Effector memory CD8-positive, alpha-beta T cell (primary cell): ENCODE results near the gene HEATR5A.
A peak's percentile ranks its signal among the peaks of the same experiment; 100 is the strongest.
"Not testable (repeated sequence)": the region's sequence is repeated elsewhere in the genome, so short reads cannot be mapped to it uniquely, and the experiment has no call there.

Experiments
- ATAC-seq: fragments of 150-1000 bp; cut with Tn5 transposase; replicated peaks from 2 replicates; pipeline ENCODE4 v1.10.0; 2021; ENCODE audit warnings: mild to moderate bottlenecking, moderate library complexity
- DNase-seq, 3 experiments: peaks; one replicate each; pipeline ENCODE4 v3.0.0; 2021
- H3K27ac Mint-ChIP-seq, 2 donors: one replicate each; pipeline ENCODE4 v1.8.0; 2022; ENCODE audit warnings: mild to moderate bottlenecking in 2 of 2, mixed read lengths in 2 of 2, moderate library complexity in 2 of 2
- H3K27me3 Mint-ChIP-seq, 2 donors: one replicate each; pipeline ENCODE4 v1.8.0; 2022; ENCODE audit warnings: mixed read lengths in 2 of 2
- H3K36me3 Mint-ChIP-seq: one replicate; pipeline ENCODE4 v1.8.0; 2022; ENCODE audit warnings: mild to moderate bottlenecking, moderate library complexity, mixed read lengths; ENCODE audit not compliant: insufficient read depth
- H3K4me1 Mint-ChIP-seq, 2 donors: one replicate each; pipeline ENCODE4 v1.8.0; 2022; ENCODE audit warnings: low read depth in 2 of 2, mixed read lengths in 2 of 2
- H3K4me3 Mint-ChIP-seq, 2 donors: one replicate each; pipeline ENCODE4 v1.8.0; 2022; ENCODE audit warnings: mild to moderate bottlenecking in 2 of 2, mixed read lengths in 2 of 2, moderate library complexity in 2 of 2
- H3K9me3 Mint-ChIP-seq, 2 donors: one replicate each; pipeline ENCODE4 v1.8.0; 2022; ENCODE audit warnings: mixed read lengths in 2 of 2

Gene HEATR5A

GRCh38 chr14:31391977-31392503, 28.3 kb downstream of the HEATR5A start:
- peaks cover 9% of the 10 kb centered on the region for H3K36me3 Mint-ChIP-seq
- H3K27ac Mint-ChIP-seq = no peak overlapping the region
- H3K4me3 Mint-ChIP-seq = no peak overlapping the region
- H3K4me1 Mint-ChIP-seq = no peaks in the 10 kb centered on the region
- H3K9me3 Mint-ChIP-seq = no peaks in the 10 kb centered on the region
- ATAC-seq (no peak), DNase-seq (no peak)
- H3K27me3 Mint-ChIP-seq = no peaks in the 10 kb centered on the region

DNA sequence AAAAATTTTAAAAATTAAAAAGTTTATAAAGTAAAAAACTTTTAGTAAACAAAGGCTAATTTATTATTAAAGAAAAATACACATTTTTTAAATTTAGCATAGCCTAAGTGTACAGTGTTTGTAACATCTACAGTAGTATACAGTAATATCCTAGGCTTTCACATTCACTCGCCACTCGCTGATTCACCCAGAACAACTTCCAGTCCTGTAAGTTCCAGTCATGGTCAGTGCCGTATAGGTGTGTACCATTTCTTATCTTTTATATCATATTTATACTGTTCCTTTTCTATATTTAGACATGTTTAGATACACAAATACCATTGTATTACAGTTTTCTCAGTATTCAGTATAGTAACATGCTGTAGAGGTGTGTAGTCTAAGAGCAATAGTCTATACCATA, 28.9 kb downstream of the HEATR5A start:
- Mint-ChIP-seq H3K4me1 (no peaks in the 10 kb centered on the region), H3K36me3 (peaks cover 9% of the 10 kb centered on the region), H3K4me3 (no peak overlapping the region), H3K9me3 (no peaks in the 10 kb centered on the region), H3K27ac (no peak overlapping the region), H3K27me3 (no peaks in the 10 kb centered on the region)
- ATAC-seq (no peak), DNase-seq (no peak)

DNA sequence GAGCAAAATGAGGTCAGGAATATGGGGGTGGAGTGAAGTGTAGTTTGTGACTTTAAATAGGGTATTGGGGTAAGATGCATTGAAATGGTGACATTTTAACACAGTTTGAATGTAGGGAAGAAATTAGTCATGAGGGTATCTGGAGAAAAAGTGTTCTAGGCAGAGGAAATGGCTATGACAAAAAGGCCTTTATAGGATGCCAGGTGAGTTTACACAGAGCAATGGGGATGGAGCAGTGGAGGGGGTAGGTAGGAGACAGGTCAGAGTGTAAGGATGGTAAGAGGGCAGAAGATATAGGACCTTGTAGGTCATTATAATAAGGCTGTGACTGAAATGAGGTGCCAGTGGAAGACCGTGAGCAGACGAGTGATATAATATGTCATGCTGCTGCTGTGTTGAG, 30.4 kb downstream of the HEATR5A start:
- ATAC-seq (no peak), DNase-seq (no peak)
- Mint-ChIP-seq H3K27ac (no peak overlapping the region), H3K27me3 (no peaks in the 10 kb centered on the region), H3K4me1 (no peaks in the 10 kb centered on the region), H3K36me3 (peaks cover 5% of the 10 kb centered on the region), H3K4me3 (no peak overlapping the region), H3K9me3 (no peaks in the 10 kb centered on the region)

DNA sequence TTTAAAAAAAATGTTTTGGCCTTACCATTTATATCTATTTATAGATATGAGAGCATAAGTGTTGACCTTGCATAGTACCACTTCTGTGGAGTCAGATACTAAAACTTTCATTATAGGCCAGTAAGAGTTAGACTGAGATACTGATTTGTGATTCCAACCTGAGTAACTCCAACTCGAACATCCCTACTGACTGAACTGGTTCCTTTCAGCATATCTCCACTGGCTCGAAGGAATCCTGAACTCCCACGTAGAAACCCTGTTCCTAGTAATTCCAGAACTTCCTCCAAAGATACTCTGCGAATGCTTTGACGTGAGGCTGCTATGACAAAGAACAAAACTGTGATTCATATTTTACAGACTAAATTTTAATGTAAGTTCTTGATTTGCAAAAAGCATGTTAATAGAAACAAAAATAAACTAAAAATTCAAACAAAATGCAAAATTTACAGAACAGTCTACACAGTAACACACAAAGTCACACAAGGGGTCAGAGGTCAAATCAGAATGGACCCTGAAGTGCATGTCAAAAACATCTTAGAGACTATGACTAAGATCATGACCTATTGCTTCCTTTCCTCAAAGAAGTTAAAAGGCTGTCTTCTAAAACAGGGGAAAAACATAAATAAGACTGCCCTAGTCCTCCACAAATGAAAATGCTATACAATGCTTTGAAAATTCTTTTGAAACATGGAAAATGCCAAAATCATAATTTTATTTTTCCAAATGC, 31.5 kb downstream of the HEATR5A start:
- ATAC-seq (no peak), DNase-seq (no peak)
- Mint-ChIP-seq H3K27ac (no peak overlapping the region), H3K9me3 (no peaks in the 10 kb centered on the region), H3K36me3 (no peaks in the 10 kb centered on the region), H3K4me1 (no peaks in the 10 kb centered on the region), H3K27me3 (no peaks in the 10 kb centered on the region), H3K4me3 (no peak overlapping the region)

- H3K36me3 Mint-ChIP-seq = no peaks in the 10 kb centered on the region
- no peaks in the 10 kb centered on the region for H3K4me1 Mint-ChIP-seq
- no peak overlapping the region for H3K4me3 Mint-ChIP-seq
- DNase-seq (no peak), ATAC-seq (no peak)
- H3K9me3 Mint-ChIP-seq = no peaks in the 10 kb centered on the region
- no peaks in the 10 kb centered on the region for H3K27me3 Mint-ChIP-seq
- H3K27ac Mint-ChIP-seq = no peak overlapping the region
Observed at GRCh38 chr14:31387091-31387490, 33.3 kb downstream of the HEATR5A start.

DNA sequence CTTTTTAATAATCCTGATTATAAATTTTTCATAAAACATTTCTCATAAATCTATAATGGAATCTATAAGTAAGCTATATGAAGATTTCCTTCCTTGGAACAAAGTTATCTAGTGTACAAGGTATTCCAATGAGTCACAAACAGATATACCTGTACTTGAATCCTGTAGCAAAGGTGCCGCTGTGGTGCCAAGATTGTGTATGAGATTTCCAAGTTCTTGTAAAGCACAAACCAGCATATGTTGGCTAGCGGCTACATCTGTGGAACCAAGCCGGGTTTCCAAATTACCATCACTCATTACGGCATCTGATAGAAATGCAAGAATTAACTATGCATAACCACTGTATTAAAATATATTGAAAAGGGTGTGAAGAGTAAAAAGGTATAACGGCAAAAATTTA, 34.1 kb downstream of the HEATR5A start:
- H3K27ac Mint-ChIP-seq = no peak overlapping the region
- no peak overlapping the region for H3K4me3 Mint-ChIP-seq
- H3K4me1 Mint-ChIP-seq = no peaks in the 10 kb centered on the region
- no peaks in the 10 kb centered on the region for H3K9me3 Mint-ChIP-seq
- no peak for DNase-seq
- ATAC-seq = no peak
- no peaks in the 10 kb centered on the region for H3K27me3 Mint-ChIP-seq
- H3K36me3 Mint-ChIP-seq = peaks cover 6% of the 10 kb centered on the region

GRCh38 chr14:31382221-31382620, 38.1 kb downstream of the HEATR5A start:
- Mint-ChIP-seq H3K9me3 (no peaks in the 10 kb centered on the region), H3K27ac (no peak overlapping the region), H3K27me3 (no peaks in the 10 kb centered on the region), H3K4me3 (no peak overlapping the region), H3K4me1 (peaks cover 6 to 10% of the 10 kb centered on the region in 2 donors), H3K36me3 (peaks cover 21% of the 10 kb centered on the region)
- ATAC-seq = no peak
- DNase-seq = no peak

DNA sequence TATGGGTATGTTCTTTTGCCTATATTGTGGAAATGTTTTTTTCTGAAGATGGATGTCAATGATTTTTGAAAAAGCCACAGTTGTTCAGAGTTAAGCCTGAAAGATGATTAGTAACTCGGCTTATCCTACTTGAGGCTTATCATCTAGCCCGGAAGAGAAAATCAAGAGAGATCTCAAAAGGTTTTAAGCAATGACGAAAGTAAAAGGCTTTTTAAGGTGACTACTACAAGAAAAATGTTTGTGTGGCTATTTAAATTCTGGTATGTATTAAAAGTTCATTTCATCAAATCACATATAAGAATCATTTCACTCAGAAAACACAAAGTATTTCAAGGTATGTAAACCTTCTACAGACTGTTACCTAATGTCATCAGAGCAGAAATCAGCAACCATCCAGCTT, 40.2 kb downstream of the HEATR5A start:
- no peak overlapping the region for H3K4me3 Mint-ChIP-seq
- peaks cover 25% of the 10 kb centered on the region for H3K36me3 Mint-ChIP-seq
- H3K9me3 Mint-ChIP-seq = no peaks in the 10 kb centered on the region
- peaks cover 6 to 10% of the 10 kb centered on the region in 2 donors for H3K4me1 Mint-ChIP-seq
- ATAC-seq (no peak), DNase-seq (no peak)
- no peaks in the 10 kb centered on the region for H3K27me3 Mint-ChIP-seq
- no peak overlapping the region for H3K27ac Mint-ChIP-seq

DNA sequence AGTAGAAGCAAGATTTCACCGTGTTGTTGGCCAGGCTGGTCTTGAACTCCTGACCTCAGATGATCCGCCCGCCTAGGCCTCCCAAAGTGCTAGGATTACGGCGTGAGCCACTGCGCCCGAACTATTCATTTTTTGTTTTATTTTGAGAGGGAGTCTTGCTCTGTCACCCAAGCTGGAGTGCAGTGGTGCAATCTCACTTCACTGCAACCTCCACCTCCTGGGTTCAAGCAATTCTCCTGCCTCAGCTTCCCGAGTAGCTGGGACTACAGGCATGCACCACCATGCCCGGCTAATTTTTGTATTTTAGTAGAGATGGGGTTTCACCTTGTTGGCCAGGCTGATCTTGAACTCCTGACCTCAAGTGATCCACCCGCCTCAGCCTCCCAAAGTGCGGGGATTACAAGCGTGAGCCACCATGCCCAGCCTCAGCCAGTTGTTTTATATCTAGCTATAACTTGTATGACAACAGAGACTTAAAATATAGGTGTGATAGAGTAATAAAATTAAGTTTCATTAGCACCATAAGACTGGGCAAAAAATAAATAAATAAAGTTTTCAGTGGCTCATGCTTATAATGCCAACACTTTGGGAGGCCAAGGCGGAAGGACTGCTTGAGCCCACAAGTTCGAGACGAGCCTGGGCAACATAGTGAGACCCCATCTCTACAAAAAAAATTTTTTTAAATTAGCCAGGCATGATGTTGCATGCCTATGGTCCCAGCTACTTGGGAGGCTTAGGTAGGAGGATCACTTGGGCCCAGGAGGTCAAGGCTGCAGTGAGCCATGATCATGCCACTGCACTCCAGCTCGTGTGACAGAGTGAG, 41.0 kb downstream of the HEATR5A start:
- H3K27ac Mint-ChIP-seq, H3K27me3 Mint-ChIP-seq, H3K4me3 Mint-ChIP-seq, DNase-seq, H3K9me3 Mint-ChIP-seq, ATAC-seq: not testable (repeated sequence)
- Mint-ChIP-seq H3K36me3 (peaks cover 25% of the 10 kb centered on the region), H3K4me1 (peaks cover 6 to 10% of the 10 kb centered on the region in 2 donors)

GRCh38 chr14:31377433-31377832, 42.9 kb downstream of the HEATR5A start:
- H3K4me3 Mint-ChIP-seq = no peak overlapping the region
- H3K27me3 Mint-ChIP-seq = no peaks in the 10 kb centered on the region
- peaks cover 6 to 10% of the 10 kb centered on the region in 2 donors for H3K4me1 Mint-ChIP-seq
- DNase-seq (no peak), ATAC-seq (no peak)
- peak overlapping the region; percentile 76 to 83 for H3K27ac Mint-ChIP-seq
- H3K9me3 Mint-ChIP-seq = no peaks in the 10 kb centered on the region
- H3K36me3 Mint-ChIP-seq = peaks cover 25% of the 10 kb centered on the region

GRCh38 chr14:31371646-31372045, 48.7 kb downstream of the HEATR5A start:
- Mint-ChIP-seq H3K9me3 (no peaks in the 10 kb centered on the region), H3K27ac (peak overlapping the region in 1 of 2 donors; percentile 68), H3K27me3 (no peaks in the 10 kb centered on the region), H3K4me1 (peaks cover 4 to 5% of the 10 kb centered on the region in 2 donors), H3K36me3 (peaks cover 6% of the 10 kb centered on the region), H3K4me3 (no peak overlapping the region)
- DNase-seq (no peak), ATAC-seq (no peak)

GRCh38 chr14:31363331-31364073, 56.8 kb downstream of the HEATR5A start:
- Mint-ChIP-seq H3K9me3 (no peaks in the 10 kb centered on the region), H3K27me3 (no peaks in the 10 kb centered on the region), H3K4me3 (no peak overlapping the region), H3K4me1 (no peaks in the 10 kb centered on the region), H3K36me3 (peaks cover 14% of the 10 kb centered on the region), H3K27ac (no peak overlapping the region)
- ATAC-seq (no peak), DNase-seq (no peak)

- no peak for DNase-seq
- H3K4me3 Mint-ChIP-seq = no peak overlapping the region
Observed at GRCh38 chr14:31362746-31363145, 57.6 kb downstream of the HEATR5A start.

More at GRCh38 chr14:31362746-31363145, 57.6 kb downstream of the HEATR5A start:
- H3K27me3 Mint-ChIP-seq = no peaks in the 10 kb centered on the region
- ATAC-seq = no peak
- H3K9me3 Mint-ChIP-seq = no peaks in the 10 kb centered on the region
- no peaks in the 10 kb centered on the region for H3K4me1 Mint-ChIP-seq
- no peak overlapping the region for H3K27ac Mint-ChIP-seq
- H3K36me3 Mint-ChIP-seq = peaks cover 17% of the 10 kb centered on the region
